Measurements from ENCODE around the gene CYB5RL.
"Not testable (repeated sequence)": the region's sequence is repeated elsewhere in the genome, so short reads cannot be mapped to it uniquely, and the experiment has no call there.

The CYB5RL gene

DNA sequence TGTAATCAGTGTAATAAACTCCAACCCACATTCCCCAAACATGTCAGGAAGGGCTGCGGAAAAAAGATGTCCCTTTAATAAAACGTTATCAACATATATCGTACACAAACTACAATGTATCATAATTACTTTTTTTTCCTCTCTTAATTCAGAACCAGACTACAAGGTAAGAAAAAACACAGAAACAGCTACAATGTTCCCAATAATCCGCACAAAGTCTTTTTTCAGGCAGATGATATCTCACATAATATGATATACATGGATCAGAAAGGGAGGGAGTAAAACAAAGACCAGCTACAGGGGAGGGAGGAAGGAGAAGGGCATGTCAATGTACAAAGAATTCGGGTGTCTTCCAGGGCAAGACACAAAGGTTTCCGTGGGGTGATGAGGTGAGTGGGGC lies 25.5 kb upstream of the CYB5RL start:
- no peak for DNase-seq

DNA sequence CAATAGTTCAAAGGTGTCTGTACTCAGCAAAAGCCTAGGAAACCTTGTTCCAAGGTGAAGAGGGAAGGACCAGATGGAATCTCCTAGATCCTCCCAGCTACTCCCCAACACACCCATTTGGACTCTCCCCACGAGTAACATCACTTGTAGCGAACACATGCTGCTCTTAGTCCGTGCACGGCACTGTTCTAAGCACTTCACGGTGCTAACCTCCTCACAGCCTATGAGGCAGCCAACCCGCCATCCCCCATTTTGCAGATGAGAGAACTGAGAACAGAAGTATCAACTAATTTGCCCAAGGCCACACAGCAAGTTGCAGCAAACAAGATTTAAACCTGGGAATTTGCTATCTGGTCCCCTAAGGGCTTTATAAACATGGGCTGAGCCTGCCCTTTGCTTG lies 24.4 kb upstream of the CYB5RL start:
- no peak for DNase-seq

DNA sequence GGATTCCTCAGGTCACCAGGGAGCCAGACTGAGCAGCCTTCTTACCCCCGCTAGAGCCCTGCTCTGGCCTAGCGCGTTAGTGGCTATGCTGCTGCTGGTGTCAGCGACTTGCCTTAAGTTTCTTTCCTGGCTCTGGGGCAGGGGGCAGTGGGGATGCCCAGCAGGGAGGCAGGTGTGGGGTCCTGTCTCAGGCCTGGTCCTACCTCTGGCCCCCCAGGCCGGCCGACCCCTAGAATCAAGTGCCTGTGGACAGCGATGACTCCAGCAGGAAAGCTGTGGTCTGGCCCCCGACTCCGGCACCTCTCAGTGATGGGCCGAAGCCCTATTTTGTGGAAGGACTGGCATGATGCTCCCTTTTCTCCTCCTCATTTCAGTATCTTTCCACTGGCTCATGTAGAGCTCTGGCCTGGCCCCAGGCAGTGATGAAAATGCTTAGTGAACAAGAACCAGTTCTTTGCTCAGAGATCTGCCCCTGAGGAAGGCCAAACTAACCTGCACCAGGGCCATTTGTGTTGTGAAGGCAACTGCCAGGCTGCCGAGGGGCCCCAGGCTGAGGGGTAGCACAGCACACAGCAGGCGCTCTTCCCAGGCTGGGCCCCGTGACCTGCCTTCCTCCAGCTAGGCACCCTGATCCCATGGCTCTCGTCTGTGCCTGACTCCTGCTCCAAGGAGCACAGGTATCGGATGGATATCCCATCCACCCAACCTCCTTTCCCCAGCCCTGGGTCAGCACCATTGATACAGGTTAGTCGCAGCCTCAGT lies 23.8 kb upstream of the CYB5RL start:
- no peak for DNase-seq

DNA sequence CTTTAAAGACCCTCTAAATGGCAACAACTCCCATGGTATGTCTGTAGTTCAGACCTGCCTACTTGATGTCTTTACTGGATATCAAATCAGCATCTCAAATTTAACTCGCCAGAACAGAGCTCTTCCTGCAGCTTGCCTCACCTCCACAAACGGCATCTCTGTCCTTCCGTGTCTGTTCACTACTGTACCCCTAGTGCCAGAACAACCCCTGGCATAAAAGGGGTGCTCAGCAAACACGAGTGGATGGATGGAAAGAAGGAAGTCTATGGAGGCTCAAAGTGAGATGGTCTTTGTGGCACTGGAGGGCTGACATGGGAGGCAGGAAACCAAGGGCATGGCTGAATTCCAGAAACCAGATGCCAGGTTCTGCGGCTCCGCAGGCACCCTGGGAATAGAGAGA lies 22.9 kb upstream of the CYB5RL start:
- DNase-seq: no peak

DNA sequence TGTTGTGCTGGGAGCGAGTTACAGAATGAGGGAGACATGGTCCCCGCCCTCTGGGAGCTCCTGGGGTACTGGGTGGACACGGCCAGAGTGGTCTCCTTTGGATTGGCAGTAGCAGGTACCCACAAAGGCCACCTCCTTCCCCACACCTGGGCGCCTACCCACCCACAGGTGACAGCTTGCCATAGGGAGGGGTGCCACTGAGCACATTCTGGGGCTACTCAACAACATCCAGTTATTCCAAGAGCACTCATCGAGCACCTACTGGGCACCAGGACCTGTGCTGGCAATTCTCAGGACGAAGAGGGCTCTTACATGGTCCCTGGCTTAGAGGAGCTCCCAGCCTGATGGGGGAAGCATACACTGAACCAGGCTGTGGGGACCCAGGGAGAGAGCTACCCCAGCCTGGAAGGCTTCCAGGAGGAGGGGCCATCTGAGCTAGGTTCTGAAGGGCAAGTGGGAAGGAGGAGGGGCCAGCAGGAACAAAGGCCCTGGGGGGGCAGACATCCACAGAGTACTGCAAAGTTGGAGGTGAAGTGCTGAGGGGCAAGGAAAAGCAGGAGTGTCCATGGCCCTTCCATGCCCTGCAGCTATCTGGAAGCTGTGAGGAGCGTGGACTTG lies 22.1 kb upstream of the CYB5RL start:
- no peak for DNase-seq

DNA sequence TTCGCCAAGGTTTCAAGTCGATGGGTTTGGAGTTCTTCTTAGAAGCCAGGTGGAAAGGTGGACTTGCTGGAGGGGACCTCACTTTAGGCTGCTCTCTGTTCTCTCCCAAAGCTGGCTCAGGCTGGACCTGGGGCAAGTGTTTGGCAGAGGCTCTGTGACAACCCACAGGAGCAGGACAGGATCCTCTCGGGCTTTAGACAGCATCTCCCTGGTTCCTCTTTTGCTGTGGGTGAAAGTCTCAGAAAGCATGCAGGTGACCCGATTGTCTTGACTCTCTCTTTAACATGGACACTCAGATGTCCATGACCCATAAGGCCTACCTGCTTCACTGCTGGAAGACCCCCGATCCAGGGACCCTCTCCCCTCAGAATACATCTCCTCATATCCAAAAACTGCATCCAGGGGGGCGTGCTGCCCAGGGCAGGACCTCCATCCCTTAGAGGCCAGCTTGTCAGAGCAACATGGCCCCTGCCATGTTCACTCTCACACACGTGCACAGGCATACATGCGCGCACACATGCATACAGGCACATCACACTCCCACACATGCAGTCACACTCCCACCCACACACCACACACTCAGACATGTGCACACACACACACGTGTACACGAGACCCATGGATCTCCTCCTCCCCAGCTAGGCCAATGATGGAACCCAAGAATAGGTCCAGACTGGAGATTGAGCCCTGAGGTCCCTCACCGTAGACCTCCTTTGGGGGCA lies 21.4 kb upstream of the CYB5RL start:
- DNase-seq: no peak

DNA sequence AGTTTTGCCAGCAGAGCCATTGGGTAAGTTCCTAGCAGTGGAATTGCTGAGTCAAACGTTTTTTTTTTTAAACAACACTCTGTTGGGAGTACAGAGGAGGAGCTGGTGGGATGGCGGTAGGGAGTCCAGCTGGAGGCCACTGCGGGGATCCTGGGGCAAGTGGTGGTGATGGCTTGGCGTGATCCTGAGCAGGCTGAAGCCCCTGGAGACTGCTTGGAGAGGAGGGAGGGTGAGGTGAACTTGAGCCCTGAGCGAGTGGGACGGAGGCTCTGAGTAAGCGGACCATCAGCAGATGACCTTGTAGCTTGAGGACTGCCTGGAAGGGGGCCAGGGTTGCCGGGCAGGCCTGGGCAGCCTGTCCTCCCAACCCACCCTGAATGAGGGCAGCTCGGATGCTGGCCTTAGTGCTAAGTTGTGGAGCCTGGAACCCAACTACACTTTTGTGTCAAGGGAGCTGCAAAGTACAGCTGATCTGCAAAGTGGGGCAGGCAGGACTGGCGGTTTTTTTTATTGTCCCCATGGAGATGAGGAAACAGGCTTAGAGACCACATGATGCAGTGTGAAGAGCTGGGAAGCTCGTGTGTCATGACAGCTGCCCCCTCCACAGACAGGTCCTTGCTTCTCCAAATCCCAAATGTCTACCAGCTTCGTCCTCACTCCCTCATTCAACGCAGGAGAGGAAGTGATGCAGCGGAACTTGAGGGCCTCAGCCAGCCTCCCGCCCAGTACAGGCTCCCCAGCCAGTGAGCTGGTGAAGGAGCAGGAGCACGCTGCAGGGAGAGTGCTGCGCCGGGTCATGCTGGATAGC lies 20.4 kb upstream of the CYB5RL start:
- DNase-seq: no peak

DNA sequence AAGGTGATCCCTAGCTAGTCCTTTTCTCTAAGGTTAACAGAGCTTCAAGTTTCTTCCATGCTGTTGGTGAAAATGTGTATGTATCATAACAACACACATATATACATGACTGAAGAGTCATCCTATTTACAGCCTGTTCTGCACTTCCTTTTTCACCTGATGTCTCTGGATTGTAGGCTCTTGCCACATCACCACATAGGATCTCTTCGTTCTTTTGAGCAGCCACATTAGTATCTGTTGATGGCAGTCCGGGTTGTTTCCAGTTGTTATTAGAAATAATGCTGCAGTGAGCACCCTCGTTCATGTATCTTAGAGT lies 19.8 kb upstream of the CYB5RL start:
- DNase-seq: no peak

DNA sequence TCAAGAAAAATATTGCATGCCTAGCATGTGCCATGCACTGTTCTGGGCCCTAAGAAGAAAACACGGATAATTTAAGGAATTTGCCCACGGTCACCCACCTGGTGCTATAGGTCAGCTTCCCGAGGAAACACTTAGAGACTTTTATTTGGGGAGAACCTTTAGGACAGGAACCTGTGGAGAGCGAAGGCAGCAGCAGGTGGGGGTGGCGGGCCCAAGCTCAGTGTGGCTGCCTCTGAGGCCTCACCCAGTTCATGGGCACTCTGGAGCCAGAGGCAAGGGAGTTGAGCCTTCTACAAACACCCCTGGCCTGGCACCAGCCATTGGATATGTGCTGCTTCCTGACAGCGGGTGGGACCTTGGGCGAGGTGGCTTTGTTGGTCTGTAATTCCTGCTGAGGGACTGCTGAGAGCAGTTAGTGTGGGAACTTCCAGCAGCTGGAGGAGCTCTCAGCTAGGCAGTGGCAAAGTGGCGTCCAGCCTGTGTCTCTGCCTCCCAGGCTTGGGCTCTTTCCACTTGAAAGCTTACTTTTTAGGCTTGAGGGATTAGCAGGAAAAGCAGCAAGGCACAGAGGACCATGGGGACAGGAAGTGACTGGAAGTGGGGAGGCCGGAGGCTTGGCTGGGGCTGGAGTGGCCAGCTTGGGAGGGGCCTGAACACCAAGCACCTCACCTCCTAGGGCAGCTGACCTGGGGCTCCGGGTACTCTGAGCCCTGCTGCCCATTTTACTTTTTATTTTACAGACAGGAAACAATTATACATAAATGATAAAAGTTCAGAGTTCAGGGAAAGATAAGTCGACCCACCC lies 19.3 kb upstream of the CYB5RL start:
- DNase-seq: no peak

DNA sequence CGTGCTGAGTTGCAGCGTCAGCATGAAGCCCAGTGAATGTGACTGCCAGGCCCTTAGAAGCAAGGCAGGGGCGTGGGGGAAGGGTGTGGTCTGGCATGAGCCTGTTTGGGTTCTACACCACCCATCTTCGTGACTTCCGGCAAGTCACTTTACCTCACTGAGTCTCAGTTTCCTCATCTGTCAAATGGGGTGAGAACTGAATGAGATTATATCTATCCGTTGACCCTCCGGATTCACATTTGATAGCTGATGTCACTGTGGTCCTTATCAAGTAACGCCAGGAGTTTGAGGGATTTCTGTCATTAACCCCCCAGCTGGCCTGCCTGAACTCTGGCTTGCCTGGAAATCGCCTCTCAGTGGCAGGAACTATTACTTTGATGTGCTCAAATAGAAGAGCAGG lies 15.7 kb upstream of the CYB5RL start:
- DNase-seq: no peak

DNA sequence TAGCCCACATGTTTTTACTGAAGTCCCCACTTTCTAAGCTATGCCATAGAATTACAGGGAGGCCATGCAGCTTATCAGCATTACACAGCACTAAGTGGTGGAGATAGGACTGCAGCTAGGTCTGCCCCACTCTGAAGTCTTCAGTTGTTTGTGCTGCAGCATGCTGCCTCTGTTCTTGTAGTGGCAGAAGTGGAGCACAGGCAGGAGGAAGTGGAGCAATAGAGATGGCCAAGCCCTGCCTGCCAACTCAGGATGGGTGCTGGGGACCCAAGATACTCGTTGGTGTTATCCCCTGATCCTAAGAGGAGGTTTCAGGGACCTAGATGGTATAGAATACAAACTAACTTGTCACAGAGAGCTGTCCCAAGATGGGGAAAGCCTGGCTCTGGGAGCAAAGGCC lies 13.0 kb upstream of the CYB5RL start:
- DNase-seq: no peak

DNA sequence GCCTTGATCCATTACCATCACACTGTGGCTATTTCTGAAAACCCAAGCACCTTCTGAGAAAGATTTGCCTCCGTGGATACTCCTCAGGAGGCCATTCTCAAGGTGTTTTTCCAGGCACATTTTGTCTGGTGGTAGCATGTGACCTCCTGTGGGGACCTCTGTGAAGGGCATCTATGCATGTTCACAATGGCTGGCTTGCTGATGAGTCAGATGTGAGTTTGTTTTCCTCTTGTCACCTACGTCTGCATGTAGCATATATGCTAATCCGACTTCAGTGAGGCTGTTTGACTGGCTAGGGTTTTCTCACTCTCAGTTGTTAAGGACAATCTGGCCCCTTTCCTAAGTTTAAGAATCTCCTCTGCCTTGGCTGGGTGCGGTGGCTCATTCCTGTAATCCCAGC lies 8.1 kb upstream of the CYB5RL start:
- not testable (repeated sequence) for DNase-seq

DNA sequence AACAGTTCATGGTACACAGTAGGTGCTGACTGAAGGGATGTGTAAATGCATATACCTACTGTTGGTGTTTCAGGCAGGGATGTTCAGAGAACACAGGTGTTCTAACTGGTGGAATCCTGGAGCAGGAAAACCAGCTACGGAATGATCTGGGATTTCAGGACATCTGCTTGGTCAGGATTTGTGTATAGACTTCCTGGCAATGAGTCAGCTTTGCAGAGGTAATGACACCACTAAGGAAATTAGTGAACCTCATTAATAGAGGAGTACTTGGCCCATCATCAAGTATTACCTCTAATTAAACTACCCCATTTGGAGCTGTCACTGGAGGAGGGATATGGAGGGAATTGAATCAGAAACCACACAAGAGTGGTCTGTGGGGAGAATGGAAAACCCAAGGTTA lies 7.5 kb upstream of the CYB5RL start:
- DNase-seq: no peak

DNA sequence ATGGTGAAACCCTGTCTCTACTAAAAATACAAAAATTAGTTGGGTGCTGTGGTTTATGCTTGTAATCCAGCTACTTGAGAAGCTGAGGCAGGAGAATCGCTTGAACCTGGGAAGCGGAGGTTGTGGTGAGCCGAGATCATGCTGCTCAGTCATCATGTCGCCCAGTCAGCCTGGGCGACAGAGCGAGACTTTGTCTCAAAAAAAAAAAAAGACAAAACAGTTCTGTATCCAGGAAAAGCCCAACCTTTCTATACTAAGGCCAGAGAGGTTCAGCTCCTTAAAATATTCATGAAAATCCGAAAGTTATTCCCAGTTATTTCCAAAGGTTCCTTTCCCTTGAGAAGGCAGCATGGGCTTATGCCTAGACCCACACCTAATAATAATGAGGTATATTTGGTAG lies 4.4 kb upstream of the CYB5RL start:
- no peak for DNase-seq

DNA sequence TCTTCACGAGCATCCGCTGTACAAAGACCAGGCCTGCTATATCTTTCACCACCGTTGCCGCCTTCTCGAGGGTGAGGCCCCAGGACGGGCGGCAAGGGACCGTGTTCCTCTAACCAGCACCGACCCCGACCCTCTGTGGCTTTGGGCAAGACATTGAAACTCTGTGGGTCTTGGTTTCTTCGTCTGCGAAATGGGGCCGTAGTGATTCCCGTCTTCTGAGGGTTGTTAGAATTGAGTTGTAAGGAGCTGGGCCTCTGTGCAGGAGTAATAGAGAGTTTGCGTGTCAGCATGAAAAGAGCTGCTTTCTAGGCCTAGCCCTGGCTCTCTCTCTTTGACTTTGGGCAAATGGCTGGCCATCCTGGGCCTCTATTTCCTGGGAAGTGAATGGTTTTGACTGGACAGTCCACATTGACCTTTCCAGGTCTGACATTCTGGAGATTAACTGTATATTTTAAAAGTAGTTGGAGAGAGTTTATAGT lies 728 bp upstream of the CYB5RL start:
- no peak for DNase-seq

DNA sequence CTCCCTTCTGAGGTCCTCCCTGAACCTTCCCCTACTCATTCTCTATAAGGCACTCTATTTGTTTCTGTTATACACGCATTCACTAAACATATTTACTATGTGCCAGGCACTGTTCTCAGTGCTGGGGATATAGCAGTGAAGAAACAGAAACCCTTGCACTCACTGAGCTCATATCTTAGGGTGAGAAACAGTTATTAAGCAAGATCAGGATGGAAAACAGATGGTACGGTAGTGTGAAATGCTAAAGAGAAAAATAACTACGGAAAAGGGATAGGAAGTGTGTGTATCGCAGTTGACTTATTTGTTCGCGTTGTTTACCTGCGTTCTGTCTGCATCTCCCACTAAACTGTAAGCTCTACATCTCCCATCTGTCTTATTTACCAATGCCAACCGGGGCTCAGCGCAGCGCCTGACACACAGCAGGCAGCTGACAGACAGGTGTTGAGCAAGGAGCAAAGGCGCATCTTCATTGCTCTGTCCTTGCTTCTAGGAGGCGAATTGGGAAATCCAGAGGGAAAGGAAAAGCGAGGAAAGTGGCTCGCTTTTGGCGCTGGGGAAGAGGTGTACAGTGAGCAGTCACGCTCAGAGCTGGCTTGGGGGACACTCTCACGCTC lies 572 bp downstream of the CYB5RL start:
- no peak for DNase-seq

DNA sequence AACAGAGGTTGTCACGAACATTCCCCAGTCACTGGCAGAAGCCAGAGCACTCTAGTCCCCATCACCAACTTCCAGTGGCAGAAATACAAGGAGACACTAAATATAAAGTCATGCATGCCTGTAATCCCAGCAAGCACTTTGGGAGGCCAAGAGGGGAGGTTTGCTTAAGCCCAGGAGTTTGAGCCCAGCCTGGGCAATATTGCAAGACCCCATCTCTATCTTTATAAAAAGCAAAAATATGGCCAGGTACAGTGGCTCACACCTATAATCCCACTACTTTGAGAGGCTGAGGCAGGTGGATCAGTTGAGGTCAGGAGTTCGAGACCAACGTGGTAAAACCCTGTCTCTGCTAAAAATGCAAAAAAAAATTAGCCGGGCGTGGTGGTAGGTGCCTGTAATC lies 6.4 kb downstream of the CYB5RL start:
- DNase-seq: no peak

DNA sequence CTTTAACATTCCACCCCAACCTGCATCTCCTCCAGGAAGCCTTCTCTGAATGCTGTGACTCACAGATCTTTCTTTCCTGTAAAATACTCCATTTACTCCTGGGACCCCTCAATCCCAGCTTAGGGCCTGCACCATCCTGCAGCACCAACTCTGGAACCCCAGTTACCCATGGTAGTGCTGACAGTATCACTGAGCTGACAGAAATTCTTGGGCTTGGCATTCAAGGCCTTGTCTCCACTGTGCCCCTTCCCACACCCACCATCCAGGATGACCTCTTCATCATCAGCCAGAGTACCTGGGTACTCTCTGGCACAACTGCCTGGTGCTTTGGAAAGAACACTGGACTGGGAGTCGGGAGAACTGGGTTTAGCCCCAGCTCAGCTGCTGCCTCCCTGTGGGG lies 8.3 kb downstream of the CYB5RL start:
- DNase-seq: no peak

DNA sequence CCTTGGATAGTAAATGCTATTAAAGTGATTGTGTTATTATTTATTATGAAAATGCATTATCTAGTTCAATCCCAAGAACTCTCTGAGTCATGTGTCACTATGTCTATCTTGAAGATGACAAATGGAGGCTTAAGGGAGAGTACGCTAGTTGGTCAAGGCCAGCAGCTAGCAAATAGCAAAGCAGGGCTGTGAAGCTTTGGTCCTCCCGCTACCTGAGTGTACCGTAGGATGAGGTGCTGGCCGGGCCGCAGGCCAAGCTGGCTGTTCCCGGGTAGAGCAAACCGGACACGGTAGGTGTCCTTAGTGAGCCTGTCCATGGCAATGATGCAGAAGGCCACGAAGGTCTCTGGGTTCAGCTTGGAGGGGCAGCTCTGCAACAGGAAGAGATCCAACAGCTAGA lies 9.3 kb downstream of the CYB5RL start:
- DNase-seq: no peak

DNA sequence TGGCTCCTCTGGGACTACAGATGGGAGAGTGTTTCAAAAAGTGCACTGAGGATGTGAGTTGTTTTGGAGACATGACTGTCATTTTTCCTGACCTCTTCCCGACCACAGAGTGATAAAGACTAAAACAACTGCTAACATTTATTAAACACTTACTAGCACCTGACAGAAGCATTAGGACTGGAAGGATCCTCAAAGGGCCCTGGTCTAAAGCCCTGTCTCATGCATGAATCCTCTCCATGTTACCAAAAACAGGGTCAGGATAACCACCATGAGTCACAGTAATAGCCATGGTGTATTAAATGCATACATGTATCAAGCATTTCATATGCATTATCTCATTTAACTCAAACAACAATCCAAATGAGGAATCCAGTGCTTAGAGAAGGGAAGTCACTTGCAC lies 11.5 kb downstream of the CYB5RL start:
- no peak for DNase-seq

DNA sequence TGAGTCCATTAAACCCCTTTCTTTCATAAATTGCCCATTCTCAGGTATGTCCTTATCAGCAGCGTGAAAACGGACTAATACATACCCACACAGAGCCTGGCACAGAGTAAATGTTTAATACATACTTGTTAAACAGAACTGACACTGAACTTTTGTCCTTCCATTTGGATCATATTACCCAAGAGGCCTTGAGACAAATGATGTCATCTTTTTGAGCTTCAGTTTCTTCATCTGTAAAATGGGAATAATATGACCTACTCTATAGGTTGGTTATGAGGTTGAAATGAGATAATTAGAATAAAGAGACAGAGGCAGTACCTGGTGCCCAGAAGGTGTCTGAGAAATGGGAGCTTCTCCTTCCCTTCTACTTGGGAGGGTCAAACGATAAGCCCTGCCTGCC lies 13.8 kb downstream of the CYB5RL start:
- no peak for DNase-seq

DNA sequence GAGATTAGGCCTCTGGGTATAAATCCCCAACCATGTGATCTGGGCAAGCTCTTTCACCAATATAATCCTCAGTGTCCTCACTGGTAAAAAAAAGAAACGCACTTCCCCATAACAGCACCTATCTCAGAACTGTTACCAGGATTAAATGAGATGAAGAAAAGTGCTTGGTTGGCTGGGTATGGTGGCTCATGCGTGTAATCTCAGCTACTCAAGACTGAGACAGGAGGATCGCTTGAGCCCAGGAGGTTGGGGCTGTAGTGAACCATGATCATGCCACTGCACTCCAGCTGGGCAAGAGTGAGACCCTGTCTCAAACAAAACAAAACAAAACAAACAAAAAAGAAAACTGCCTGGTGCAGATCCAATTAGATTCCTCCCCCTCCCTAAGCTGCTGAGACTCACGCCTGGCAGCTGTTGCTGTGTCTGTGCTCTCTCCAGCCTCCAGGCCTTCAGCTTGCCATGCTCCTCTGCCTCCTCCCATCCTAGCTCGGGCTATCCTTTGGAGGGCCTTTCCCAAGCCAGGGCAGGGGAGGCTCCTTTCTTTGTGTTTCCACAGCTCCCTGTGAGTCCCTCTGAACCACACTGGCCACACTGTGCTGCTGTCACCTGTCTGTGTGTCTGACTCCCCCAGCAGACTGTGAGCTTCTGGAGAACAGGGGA lies 19.0 kb downstream of the CYB5RL start:
- no peak for DNase-seq
